Pulmonary artery endothelial cell (primary cell): ENCODE results near the gene SETX. TPM values are rescaled to one million over a fixed set of nuclear protein-coding genes. Genes with fewer than 3 reads are reported as not detected.

Experiments used
- DNase-seq: peaks from one replicate; pipeline ENCODE4 v3.0.0-alpha.2; 2011; ENCODE audit warnings: low read depth, low spot score
- total RNA-seq: library from RNA; depleted of rRNA; stranded (reverse); fragments of >200 nt; gene quantifications from 2 replicates; pipeline ENCODE4 v1.2.3, GENCODE V29; 2014

The SETX gene
- total RNA-seq, 1 donor from 2014 or later, result 55.7 TPM

DNA sequence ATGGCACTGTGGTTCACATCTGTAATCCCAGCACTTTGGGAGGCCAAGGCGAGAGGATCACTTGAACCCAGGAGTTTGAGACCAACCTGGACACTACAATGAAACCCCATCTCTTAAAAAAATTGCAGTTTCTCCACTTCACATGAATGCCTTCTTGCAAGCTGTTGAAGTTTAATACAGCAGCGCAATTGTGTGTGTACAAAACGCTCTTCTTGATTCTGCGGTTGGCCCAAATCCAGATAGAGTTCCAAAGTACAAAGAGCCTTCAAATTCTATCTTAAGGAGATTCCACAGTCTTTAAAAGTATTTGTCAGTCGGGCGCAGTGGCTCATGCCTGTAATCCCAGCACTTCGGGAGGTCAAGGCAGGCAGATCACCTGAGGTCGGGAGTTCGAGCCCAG lies 9.3 kb upstream of the SETX start:
- DNase-seq, result no peak

DNA sequence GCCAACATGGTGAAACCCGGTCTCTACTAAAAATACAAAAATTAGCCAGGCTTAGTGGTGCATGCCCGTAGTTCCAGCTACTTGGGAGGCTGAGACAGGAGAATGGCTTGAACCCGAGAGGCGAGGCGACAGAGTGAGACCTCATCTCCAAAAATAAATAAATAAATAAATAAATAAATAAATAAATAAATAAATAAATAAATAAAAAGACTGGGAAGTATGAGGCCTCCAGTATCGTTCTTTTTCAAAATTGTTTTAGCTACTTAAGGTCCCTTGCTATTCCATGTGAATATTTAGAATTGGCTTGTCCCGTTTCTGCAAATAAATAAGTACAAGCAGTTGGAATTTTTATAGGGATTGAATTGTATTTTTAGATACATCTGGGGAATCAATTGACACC lies 3.0 kb upstream of the SETX start:
- no peak for DNase-seq

- DNase-seq, result no peak
Measured at GRCh38 chr9:132356324-132356924, 1.6 kb upstream of the SETX start.

DNA sequence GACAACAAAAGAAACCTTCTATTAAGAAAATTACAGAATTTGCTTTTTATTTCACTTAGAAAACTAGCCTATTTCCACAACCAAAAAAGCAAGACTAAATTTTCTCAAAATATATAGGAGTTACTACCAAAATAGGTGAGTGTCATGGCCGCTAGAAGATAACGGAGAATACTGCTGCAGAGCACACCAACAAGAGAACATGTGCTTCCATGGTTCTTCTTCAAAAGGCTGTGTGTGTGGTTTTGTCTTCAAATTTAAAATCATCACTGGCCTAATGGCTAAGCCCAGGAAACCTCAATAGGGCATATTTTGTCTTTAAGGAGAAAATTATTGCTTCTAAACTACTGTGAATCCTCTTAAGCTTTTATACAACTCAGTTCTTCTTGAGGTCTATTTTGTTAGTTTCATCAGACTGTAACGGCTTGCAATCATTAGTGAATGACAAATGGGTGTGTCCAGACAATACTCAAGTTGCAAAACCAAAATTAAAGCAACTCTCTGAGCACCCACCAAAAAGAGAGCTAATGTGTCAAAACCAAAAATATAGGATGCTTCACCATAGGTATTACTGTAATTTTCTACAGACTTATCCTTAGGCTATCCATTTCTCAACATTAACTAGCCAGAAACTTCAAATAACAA lies 3.3 kb downstream of the SETX start:
- DNase-seq, result no peak

DNA sequence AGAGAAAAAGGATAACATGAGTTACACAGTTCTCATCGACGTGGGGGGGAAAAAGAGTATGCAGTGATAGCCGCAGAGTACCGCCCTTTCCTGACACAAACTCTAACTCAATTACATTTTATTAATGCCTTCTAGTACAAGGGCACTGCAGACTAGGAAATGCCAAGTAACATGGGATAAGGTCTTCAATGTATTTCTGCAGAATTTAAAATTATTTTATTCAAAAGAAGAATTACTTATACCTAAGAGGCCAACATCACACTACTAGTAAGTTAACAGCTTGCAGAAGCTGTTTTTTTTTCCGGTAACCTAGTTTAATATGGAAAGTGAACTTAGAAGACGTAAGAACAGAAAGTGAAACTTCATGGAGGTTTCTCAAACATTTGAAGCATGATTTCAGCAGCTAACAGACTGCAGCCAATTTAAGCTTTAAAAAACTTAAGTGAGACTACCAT lies 3.9 kb downstream of the SETX start:
- no peak for DNase-seq

GRCh38 chr9:132348676-132349075 lies 6.1 kb downstream of the SETX start:
- no peak for DNase-seq

DNA sequence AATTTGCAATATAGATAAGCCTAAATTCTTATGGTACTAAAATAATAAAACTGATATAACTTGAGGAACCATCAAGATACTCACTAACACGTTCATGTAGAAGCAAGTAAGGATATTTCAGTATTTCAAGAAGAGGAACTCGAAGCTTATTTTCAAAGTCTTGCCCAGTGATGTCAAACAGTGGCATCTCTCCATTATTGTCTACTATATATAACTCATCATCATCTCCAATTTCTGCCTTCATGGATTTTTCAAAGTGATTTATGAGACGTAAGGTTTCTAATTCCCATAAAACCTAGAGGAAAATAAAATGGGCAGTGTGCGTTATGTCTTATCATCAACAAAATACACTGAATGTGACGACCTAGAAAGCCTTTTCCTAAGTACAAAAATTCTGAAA lies 8.6 kb downstream of the SETX start:
- no peak for DNase-seq

GRCh38 chr9:132341177-132341840 lies 13.5 kb downstream of the SETX start:
- DNase-seq, result no peak

DNA sequence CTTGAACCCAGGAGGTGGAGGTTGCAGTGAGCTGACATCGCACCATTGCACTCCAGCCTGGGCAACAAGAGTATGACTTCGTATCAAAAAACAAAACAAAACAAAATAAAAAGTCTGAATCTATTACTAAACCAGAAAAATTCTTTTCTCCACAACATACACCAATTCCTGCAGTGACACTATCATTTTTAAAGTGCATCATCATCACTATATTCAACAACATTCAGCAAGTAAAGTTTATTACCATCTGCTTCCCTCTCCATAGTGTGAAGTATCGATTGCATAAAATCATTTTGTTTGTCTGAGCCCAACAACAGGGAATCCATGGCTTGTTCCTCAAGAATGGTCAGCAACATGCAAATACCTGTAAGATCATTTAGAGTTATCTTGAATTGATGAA lies 20.4 kb downstream of the SETX start:
- DNase-seq, result no peak

DNA sequence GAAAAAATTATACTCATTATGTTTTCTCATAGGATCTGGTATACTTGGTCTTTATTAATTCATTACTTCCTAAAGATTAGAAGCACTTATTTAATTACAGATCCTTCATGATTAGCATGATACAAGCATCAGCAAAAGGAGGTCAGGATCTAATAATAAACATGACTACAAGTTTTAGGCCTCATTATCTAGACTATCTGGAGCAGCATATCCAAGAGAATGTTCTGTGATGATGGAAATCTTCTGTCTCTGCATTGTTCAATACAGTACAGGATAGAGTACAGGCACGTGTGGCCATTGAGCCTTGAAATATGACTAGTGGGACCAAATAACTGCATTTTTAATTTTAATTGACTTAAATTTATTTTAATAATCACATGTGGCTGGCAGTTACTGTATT lies 21.2 kb downstream of the SETX start:
- no peak for DNase-seq

DNA sequence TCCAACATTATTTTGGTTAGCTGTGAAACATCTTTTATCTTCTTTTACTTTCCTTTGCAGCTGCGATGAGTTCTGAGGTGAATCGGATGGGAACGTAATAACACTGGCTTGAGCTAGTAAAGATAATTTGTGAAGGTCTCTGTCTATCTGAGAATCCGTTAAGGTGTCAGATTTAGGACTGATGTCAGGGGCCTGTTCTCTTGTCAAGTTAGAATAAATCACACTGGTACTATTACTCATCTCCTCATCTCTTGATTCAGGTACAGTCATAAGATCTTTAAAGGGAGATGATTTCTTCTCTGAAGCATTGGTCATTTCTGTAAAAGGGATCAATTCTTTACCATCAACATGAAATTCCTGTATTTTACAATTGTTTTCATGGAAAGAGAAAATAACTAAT lies 26.2 kb downstream of the SETX start:
- no peak for DNase-seq

- no peak for DNase-seq
Measured at GRCh38 chr9:132327537-132327936, 27.2 kb downstream of the SETX start.

- DNase-seq, result no peak
Measured at GRCh38 chr9:132324425-132324824, 30.4 kb downstream of the SETX start.

GRCh38 chr9:132319421-132320110 lies 35.2 kb downstream of the SETX start:
- peak; percentile 78 for DNase-seq

DNA sequence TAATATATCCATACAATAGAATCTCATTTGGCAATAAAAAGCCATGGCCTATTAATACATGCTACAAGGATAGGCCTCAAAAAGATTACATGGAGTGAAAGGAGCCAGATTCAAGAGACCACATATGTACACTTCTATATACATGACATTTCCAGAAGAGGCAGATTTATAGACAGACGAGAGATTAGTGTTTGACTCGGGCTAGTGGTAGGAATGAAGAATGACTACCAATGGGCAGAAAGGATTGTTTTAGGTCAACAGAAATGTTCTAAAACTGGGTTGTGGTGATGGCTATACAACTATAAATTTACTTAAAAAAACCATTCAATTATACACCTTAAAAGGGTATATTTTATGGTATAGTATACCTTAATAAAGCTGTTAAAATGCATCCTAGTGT lies 41.9 kb downstream of the SETX start:
- DNase-seq, result no peak

- no peak for DNase-seq
Measured at GRCh38 chr9:132312426-132312825, 42.4 kb downstream of the SETX start.

- no peak for DNase-seq
Measured at GRCh38 chr9:132311978-132312377, 42.8 kb downstream of the SETX start.

- no peak for DNase-seq
Measured at GRCh38 chr9:132309056-132309455, 45.7 kb downstream of the SETX start.

- no peak for DNase-seq
Measured at GRCh38 chr9:132301521-132301920, 53.3 kb downstream of the SETX start.

DNA sequence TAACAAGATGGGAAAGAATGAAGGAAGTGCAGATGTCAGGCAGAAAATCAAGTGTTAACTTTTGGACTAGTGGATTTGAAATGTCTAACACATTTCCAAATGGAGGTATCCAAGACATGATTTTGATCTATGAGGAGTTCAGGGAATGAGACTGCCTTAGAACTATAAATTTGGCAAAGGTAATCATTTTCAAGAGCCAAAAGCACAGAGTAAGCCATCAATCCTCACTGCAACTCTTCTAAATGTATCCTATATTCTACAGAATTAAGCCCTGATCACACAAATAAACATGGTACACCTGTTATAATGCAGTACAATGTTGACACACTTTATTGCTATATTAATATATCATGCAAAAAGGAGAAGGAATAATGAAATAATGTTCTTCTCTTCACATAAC lies 55.6 kb downstream of the SETX start:
- DNase-seq, result no peak

DNA sequence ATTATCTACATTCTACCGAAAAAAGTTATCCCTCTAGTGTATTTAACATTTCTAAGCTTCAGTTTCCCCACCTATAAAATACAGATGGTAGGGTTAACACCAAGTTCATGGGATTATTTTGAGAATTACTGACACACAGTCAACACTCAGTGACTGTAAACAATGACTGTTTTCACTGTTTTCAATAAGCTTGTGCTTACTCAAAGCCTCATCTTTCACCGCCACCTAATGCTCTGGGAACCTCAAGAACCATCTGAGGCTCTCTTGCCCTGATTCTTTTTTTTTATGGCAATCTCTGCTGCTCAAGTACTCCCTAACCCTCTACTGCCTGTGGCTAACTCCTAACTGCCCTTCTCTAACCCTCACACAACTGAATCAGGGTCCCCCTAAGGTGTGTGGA lies 59.6 kb downstream of the SETX start:
- no peak for DNase-seq

- no peak for DNase-seq
Measured at GRCh38 chr9:132293145-132293721, 61.6 kb downstream of the SETX start.
